NCI-H69 (cell line): ENCODE data around the gene DDAH2.

ENCODE experiments used
- DNase-seq: peaks from one replicate; lab custom pipeline; 2025; lab: John Stamatoyannopoulos, UW

DDAH2 gene

DNA sequence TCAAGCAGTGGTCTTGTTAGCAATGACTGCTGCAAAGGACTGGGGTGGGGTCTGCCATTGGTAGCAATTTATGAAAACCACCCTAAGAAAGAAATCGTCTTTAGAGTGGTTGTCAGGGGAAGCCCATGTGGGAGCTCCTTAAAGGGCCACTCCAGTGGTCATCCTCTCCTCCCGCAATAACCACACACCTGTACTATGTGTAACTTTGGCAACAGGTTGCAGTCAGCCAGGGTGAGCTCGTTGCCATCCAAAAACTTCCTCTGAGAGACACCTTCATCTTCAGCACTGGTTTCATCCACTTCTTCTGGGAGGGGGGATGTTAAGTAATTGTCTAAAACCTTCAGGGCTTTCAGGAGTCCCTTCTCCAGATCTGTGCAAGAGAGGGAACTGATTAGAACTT lies 2.9 kb upstream of the DDAH2 start:
- no peak for DNase-seq

GRCh38 chr6:31730631-31731086 lies 1.6 kb upstream of the DDAH2 start:
- no peak for DNase-seq

GRCh38 chr6:31729979-31730630 lies 1.0 kb upstream of the DDAH2 start:
- DNase-seq: peak; percentile 59

- peak; percentile 87 for DNase-seq
Observed at GRCh38 chr6:31729515-31729978, 448 bp upstream of the DDAH2 start.

DNA sequence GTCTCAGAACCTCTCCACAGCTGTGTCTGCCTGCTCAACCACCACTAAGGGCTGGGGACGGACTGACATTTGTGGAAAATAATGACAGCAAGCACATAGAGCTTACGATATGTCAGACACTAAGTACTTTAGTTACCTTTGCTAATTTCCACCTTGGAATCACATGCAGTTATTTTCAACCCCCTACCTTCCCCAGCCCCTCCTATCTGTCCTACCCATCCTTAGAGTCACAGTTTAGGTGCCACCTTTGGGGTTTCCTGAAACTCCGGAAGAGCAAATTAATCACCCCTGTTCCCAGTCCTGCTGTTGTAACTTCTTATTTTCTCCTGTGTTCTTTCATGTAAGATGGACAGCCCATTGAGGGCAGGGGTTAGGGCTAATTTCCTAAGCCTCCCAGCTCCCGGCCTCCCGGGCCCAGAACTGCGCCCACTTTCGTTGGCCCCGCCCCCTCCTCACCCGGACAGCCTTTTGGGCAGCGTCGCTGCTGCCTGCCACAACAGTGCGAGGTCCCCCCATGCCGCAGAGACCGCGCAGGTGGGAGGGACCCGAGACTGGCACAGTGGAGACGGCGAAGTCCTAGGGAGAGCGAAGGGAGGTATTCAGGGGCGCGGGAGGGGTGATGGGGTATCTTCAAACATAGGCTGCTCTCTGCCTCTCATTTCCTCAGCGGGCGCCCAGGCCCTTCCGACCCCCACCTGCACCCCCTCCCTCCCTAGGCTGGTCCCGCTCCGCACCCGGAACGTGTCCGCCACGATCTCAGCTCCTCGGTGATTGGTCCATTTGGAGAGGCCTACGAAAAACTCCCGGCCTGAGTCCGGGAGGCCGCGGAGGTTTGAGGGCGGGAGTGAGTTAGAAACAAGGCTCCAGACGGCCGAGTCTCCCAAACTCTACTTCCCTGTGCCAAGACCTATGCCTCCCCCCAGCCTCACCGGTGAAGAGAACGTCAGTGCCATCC lies 1.1 kb downstream of the DDAH2 start:
- no peak for DNase-seq

GRCh38 chr6:31727034-31727716 lies 1.9 kb downstream of the DDAH2 start:
- no peak for DNase-seq

DNA sequence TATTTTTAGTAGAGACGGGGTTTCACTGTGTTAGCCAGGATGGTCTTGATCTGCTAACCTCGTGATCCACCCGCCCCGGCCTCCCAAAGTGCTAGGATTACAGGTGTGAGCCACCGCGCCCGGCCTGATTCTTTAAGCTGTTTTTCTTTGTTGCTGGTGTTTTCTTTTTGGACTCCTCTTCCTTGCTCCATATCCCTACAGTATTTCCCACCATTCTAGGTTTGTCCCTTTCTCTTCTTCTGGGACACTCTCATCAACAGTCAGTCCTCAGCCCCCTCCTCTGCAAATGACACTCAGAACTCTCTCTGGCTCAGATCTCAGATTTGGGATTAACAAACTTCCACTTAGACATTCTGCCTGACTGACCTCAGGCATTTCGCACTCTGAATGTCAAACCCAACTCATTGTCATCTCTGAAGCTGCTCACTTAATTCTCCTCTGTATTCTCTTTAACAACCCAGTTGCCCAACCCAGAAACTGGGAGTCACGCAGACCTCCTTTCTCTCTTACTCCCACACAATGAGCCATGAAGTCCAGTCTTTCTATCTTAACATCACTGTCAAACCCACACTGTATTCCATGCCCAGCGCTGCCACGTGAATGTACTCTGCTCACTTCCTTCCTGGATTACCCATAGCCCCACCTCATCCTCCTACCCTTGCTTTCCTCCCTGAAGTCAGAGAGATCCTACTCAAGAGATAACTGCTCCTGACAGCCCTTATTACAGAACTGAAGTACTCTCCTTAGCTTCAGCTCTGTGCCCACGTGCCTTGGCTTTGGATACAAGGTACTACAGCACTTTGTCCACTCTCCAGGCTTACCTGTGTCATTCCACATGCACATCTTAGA lies 3.4 kb downstream of the DDAH2 start:
- no peak for DNase-seq

DNA sequence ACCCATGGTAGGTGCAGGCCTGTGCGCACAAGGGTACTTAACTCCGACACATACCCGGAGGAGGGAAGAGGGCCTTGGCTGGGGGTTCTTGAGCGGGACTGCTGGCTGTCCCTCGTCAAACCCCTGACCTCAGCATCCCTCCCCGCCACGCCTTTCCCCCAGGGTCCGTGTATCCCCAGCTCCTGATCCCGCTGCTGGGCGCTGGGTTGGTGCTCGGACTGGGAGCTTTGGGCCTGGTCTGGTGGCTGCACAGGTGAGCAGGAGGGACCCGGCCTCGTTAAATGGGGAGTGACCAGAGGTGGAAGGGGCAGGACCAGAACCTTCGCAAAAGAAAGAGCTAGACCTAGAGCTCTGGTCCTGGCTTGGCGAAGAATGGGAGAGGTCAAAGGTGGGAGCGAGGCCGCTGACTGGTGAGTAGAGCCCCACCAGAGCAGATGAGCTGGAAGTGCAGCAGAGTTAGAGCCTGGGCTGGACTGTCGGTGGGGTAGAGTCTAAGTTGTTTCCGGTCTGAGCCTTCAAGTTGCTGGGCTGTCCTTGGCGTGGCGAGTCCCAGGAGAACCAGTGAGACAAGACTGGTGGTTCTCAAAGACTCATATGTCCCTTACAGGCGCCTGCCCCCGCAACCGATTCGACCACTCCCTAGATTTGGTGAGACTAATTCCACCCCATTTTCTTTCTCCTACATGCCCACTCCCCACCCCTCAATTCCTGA lies 5.0 kb downstream of the DDAH2 start:
- no peak for DNase-seq

DNA sequence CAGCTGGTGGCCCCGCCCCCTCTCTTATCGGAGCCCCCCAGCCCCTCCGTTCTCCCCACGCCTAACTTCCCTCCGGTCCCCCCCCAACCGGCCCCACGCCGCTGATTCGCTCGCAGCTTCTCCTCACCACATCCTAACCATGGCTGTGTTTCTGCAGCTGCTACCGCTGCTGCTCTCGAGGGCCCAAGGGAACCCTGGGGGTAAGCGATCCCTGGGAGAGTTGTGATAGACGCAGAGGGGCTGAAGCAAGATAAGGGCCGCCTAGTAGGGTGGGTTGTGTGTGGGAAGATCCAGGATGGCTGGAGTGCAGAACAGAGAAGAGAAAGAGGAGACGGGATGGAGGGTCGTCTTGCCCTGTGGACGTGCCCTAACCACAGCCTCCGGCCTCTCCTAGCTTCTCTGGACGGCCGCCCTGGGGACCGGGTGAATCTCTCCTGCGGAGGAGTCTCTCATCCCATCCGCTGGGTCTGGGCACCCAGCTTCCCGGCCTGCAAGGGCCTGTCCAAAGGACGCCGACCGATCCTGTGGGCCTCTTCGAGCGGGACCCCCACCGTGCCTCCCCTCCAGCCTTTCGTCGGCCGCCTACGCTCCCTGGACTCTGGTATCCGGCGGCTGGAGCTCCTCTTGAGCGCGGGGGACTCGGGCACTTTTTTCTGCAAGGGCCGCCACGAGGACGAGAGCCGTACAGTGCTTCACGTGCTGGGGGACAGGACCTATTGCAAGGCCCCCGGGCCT lies 5.7 kb downstream of the DDAH2 start, which contains the start of gene MPIG6B:
MPIG6B (plus strand) TSS at position 129 of the 735 bp plus-strand sequence; CDS start at position 140, 11 bp downstream.
- DNase-seq: no peak

DNA sequence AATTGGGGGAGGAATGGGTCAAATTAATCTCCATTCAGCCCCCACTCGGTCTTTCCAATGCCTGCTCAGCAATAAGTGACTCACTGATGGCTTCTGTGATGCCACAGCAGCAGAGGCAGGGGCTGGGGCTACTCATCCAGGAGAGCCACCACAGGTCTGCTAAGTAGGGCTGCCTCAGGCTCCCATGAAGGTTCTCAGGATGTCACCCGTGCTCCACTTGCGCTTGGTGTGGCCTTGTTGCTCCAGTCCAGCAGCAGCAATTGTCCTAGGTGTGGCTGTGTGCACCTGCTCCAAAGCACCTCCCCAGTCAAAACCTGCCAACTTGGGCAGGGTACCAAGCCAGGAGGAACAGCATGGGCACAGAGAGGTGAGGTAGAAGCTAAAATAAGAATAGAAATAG lies 6.9 kb downstream of the DDAH2 start:
- DNase-seq: no peak

DNA sequence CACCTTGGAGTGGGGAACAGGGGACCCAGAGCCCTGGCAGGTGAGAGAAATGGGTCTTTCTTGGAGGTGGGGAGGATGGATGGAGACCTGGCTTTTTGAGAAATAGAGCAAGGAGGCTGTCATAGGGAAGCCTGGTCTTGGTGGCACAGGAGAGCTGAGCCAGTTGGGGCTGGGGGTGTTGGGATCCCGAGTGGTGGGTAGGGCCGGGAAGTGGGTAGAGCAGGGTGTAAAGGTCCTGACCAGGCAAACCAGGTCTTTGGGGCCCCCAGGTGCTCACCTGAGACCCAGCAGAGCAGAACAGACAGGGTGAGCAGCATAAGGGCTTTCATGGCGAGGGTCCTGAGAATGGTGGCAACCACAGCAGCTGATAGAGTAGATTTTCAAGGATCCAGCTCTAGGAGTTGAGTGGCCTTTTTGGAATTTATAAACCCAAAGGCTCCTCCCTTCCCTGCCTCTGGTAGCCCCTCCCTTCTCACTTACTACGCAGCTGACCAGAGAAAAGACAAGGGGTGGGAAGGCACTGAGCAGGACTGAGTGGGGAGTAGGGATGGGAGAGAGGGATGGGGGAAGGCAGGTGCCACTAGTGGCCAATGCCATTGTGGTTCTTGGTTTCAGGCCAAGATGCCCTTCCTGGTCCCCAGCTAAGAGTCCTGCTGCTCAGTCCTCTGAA lies 7.6 kb downstream of the DDAH2 start, which contains the start of gene LY6G6C:
LY6G6C (minus strand) TSS at position 396 of the 670 bp plus-strand sequence; CDS start at position 329, 67 bp downstream.
- DNase-seq: no peak

DNA sequence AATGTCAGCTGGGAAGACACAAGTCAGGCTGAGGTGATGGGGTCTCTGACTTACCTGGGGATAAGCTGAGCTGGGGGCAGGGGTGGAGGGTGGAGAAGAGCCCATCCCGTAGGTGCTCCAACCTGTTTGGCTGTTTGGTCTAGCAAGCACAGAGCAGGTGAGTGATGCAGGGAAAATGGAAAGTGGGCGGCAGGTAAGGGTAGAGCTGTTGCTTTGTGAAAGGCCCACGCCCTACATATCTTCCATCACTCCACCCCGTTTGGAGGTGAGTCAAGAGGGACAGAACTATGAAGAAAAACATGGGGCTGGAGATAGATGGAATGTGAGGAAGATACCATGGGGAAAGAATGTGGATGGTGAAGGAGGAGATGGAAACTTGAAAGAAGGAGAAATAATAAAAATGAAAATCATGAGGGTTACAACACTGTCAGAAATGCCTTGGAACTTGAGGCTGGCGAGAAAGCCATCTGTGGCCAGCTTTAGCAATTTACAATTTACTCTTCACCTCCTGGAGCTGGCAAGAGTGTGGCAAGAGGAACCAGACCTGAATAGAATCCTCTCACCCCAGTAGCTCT lies 8.8 kb downstream of the DDAH2 start:
- DNase-seq: no peak

GRCh38 chr6:31719001-31719400 lies 10.1 kb downstream of the DDAH2 start:
- no peak for DNase-seq

- DNase-seq: no peak
Observed at GRCh38 chr6:31718265-31718664, 10.8 kb downstream of the DDAH2 start.

DNA sequence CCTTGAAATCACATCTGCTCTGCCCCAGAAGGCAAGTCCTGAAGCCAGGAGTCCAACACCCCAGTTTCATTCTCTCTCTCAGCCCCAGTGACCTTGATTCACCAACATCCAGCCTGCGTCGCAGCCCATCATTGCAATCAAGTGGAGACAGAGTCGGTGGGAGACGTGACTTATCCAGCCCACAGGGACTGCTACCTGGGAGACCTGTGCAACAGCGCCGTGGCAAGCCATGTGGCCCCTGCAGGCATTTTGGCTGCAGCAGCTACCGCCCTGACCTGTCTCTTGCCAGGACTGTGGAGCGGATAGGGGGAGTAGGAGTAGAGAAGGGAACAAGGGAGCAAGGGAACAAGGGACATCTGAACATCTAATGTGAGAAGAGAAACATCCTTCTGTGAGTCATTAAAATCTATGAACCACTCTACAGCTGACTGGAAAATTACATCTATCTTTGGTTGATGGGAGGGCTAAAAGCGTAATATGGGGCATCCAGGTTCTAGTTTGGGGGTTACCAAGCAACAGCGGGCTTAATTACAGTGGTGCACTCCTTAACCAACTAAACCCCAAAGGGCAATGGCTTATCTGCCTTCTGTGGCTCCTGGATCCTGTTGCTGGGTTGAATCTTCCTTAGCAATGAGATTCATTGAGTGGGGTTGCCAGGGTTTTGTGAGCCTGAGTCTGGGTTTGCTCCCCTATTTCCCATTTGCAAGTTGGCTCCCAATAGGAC lies 11.4 kb downstream of the DDAH2 start:
- DNase-seq: peak; percentile 71

- DNase-seq: peak; percentile 40
Observed at GRCh38 chr6:31715022-31715958, 13.8 kb downstream of the DDAH2 start, which contains the start of gene LY6G6D. LY6G6D (plus strand) TSS chr6:31715348; CDS start chr6:31715356, 8 bp downstream.
